ENCODE data around the gene GPATCH4.
"Not testable (repeated sequence)": the region's sequence is repeated elsewhere in the genome, so short reads cannot be mapped to it uniquely, and the experiment has no call there.

Gene GPATCH4

DNA sequence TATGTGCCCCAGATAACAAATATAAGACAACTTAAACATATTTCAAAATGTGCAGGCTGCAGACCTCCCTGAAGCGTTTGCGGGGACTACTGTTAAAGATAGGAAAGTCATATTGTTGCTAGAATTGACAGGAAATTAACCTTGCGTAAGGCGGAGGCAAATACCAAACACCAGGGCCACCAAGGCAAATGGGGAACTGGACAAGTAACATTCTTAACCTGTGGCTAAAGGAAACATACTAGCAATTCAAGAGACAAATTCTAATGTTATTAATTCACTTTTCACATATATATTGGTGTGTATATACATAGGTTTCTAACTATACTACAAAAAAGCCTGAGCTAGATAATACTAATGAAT lies 24.8 kb upstream of the GPATCH4 start:
- DNase-seq: no peak

DNA sequence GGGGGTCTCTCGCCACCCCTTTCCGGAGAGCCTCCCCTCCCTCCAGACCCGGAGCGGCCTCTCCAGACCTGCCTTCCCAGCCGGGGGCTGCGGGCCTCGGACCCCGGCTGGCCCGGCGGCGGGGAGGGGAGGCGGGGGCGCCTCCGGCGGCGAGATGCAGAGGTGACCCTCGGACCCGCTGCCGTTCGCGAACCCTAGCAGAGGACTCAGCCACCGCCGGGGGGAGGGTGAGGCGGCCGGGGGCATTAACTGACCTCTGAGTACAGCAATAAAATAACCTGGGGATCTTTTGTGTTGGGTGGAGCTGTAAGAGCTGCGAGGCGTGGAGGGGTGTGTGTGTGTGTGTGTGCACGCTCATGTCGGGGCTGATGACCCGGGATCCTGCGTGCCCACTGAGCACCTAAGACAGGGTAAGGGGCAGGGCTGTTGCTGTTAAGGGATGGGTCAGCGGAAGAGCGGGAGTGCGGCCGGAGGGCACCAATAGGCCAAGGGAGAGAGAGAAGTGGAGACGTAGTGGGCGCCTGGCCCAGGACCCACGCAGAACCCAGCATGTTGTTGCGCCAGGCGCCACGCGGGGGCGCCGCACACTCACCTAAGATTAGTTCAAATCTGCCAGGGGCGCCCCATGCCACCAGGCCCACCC lies 24.3 kb upstream of the GPATCH4 start:
- peak; percentile 38 for DNase-seq

DNA sequence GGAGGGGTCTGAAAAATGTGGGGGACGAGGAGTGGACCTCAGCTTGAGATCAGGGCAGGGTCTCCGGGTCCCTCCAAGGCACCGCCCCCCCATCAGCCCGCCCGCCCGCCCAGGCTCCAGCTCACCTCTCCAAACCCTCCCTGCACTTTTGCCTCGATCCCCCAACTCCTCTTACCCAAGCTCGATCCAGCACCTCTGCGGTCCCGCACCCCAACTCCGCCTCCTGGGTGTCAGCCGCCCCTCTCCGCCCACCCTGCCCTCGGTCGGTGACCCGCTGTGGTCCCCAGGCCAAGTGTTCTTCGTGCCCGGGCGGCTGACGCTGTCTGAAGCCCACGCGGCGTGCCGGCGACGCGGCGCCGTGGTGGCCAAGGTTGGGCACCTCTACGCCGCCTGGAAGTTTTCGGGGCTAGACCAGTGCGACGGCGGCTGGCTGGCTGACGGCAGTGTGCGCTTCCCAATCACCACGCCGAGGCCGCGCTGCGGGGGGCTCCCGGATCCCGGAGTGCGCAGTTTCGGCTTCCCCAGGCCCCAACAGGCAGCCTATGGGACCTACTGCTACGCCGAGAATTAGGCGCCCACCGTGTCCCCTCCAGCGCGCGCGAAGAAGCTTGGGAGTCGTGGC lies 23.6 kb upstream of the GPATCH4 start:
- DNase-seq: no peak

DNA sequence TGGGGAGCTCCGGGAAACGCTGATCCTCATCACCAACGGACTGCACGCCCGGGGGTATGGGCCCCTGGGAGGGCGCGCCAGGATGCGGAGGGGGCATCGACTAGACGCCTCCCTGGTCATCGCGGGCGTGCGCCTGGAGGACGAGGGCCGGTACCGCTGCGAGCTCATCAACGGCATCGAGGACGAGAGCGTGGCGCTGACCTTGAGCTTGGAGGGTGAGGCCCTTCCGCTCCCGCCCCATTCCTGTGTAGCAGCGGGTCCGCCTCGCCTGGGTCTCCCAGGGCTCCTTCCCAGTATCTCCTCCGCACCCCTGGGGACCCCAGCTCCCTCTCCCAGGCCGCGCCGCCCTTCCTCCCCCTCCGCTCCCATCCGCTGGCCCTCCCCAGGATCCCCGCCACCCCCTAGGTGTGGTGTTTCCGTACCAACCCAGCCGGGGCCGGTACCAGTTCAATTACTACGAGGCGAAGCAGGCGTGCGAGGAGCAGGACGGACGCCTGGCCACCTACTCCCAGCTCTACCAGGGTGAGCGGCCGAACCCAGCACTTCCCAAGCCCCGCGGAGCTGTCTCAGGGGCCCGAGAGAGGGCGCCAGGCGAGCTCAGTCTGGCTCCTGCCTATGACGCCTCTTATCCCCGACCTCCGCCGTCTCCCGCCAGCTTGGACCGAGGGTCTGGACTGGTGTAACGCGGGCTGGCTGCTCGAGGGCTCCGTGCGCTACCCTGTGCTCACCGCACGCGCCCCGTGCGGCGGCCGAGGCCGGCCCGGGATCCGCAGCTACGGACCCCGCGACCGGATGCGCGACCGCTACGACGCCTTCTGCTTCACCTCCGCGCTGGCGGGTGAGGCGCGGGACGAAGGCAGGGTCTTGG lies 22.9 kb upstream of the GPATCH4 start:
- peak; percentile 38 for DNase-seq

GRCh38 chr1:156622581-156623297 lies 21.5 kb upstream of the GPATCH4 start:
- DNase-seq: no peak

- no peak for DNase-seq
These were observed 18.3 kb upstream of the GPATCH4 start for GRCh38 chr1:156619582-156619955.

DNA sequence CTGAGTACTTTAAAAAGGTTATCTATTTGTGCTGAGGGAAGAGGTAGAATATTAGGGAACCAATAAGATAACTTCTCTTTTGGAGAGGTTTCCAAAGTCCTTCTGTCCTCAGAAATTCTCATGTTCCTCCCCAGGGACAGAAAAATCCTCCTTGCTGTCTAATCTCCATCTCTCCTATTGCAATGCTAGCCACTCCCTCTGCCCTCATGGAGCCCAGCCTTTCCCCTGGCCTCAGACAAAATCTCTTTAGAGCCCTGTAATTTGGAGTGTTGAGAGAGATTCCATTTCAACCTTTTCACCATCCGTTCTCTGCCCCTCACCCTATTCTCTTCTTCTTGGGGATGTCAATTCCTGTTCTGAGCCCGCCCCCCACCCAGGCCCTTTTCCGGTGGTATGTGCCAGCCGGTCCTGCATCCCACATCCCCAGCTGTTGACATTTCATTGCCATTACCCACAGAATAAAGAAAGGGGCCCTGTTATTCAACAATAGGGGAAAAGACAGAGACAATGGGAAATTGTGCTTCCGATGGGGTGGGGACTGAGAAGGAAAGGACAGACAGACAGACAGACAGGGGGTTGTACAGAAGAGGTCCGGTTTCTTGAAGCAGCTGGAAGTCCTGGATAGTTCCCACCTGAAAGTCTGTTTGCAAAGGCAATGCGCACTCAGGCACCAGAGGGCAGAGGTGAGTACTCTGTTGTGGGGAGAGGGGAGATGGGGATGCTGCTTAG lies 17.7 kb upstream of the GPATCH4 start, which contains the start of gene HAPLN2:
Gene HAPLN2 (plus strand): TSS at position 563 of the 729 bp plus-strand sequence. CDS start 4,076 bp downstream, outside the sequence.
- DNase-seq: no peak

GRCh38 chr1:156616463-156616862 lies 15.2 kb upstream of the GPATCH4 start:
- no peak for DNase-seq

- no peak for DNase-seq
These were observed 14.7 kb upstream of the GPATCH4 start for GRCh38 chr1:156615946-156616345.

DNA sequence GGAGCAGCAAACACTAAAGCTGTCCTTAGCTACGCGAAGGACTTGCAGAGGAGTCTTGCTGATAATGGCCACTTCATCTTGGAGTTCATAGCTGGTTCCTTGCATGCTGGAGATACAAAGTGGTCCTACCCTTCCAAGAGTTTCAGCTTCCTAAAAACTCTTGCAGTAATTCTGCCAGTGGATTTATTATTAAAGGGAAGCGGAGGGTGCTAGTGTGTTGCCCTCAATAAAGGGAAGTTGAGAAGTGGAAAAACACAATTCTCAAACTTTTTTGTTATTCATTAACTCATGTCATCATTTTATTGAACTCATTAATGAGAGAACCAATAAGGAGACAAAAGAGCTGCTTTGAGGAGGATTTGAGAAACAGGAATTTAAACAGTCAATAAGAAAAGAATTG lies 11.4 kb upstream of the GPATCH4 start:
- no peak for DNase-seq

DNA sequence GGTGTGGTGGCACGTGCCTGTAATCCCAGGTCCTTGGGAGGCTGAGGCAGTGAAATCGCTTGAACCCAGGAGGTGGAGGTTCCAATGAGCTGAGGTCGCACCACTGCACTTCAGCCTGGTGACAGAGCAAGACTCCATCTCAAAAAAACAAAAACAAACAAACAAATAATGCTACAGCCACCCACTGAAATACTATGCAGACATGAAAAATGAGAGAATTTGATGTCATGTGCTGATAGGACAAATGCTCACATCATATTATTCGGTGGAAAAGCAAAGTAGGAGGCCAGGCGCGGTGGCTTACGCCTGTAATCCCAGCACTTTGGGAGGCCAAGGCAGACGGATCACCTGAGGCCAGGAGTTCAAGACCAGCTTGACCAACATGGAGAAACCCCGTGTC lies 8.8 kb upstream of the GPATCH4 start:
- not testable (repeated sequence) for DNase-seq

- DNase-seq: peak; percentile 57
These were observed 7.7 kb upstream of the GPATCH4 start for GRCh38 chr1:156608981-156609380.

DNA sequence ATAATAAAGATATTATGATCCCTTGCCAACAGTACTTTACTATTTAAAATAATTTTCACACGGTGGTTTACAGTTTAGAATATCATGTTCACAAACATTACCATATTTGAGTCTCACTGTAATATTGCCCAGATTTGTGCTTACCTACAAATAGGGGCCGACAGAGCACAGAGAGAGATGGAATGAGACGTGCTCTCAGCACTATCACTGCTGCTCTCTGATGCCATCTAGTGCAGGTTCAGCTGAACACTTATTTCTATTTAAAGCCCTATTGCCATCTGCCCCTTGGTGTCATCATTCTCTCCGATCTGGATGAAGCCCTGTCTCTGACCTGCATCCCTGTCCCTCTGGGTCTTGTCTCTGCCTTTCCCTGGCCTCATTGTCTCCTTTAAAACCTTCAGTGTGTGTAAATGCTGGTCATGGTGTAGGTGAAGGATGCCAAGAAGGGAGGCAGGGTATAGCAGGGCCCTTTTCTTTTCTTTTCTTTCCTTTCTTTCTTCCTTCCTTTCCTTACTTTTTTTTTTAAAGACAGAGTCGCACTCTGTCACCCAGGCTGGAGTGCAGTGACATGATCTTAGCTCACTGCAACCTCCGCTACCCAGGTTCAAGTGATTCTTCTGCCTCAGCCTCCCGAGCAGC lies 6.9 kb upstream of the GPATCH4 start:
- peak; percentile 58 for DNase-seq

- not testable (repeated sequence) for DNase-seq
These were observed 6.1 kb upstream of the GPATCH4 start for GRCh38 chr1:156607344-156607743.

DNA sequence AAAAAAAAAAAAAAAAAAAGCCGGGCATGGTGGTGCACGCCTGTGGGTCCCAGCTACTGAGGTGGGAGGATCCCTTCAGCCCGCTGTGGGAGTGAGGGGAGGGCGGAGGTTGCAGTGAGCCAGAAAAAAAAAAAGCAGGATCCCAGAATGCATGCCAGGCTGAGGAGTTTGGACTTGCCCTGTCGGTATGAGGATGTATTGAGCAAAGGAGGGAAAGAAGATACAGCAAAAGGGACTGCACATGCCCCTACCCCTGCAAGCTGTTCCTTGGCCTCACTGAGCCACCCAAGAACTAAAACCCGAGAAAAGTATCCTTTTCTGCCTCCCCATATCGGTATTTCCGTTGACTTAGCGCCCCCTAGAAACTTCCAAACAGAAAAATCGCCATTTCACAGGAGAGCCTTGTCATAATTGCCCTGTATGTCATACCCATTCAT lies 1.3 kb upstream of the GPATCH4 start:
- DNase-seq: no peak

DNA sequence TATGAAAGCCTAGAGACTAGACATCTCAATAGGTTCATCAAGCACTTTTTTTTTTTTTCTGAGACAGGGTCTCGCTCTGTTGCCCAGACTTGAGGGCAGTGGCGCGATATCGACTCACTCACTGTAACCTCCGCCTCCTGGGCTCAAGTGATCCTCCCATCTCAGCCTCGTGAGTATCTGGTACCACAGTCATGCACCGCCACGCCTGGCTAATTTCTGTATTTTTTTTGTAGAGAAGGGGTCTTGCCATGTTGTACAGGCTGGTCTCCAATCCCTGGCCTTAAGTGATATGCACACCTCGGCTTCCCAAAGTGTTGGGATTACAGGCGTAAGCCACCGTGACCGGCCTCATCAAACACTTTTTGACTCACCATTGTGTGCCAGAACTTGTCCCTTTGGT lies 613 bp upstream of the GPATCH4 start:
- DNase-seq: no peak

- no peak for DNase-seq
These were observed 552 bp downstream of the GPATCH4 start for GRCh38 chr1:156600733-156601121.

DNA sequence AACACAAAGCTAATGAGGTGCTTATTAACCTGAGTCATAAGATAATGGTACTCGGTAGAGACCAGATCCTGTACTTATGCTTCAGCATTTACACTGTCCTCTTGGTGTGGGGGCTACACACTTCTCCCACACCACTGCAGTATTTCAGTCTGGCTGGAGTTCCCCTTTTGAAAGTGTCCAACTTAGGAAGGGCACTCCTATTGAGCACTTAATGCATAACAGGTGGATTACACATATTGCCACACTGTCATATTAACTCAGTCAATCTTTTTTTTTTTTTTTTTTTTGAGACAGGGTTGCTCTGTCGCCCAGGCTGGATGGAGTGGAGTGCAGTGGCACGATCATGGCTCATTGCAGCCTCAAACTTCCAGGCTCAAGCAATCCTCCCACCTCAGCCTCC lies 1.5 kb downstream of the GPATCH4 start:
- no peak for DNase-seq

DNA sequence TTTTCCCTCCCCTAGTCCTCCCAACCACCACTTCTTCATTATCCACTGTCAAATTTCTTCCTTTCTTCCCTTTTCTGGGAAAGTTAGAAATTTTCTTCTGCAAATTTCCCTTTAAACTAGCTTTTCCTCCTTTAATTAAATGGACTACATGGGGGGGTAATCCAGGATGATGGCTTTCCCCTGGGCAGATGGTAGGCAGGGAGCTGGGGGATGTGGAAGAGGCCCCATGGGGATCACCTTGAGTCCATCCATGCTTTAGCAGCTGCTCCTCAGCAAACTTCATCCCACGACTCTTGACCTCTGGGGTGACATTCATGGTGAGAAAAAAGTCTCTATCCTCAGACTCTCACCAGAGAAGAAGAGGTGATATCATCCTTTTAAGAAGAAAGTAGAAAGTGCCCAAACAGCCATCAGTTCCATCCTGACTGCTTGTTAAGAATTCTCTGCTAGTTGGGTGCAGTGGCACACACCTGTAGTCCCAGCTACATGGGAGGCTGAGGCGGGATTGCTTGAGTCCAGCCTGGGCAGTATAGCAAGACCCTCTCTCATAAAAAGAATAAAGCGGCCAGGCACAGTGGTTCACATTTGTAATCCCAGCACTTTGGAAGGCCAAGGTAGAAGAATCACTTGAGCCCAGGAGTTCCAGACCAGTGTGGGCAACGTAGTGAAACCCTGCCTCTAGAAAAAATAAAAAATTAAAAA lies 2.4 kb downstream of the GPATCH4 start:
- DNase-seq: no peak

DNA sequence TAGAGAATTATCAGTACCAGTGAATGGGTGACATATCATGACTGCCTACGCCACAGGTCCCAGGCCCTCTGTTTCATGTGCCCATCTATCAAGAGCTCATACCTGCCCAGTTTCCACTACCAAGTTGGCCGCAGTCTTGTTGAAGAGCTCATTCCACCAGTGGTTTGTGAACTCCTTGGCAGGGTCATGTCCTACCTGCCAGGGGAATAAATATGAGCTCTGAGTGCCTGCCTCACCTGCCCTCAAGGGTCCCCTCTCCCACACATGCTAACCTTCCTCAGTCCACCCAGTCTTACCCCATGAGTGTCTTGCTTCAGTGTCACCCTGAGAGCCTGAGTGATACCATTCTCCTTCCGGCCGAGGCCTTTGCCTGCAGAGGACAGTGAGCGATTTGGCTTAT lies 3.2 kb downstream of the GPATCH4 start:
- no peak for DNase-seq

GRCh38 chr1:156596426-156596825 lies 4.9 kb downstream of the GPATCH4 start:
- no peak for DNase-seq

Measured in stimulated activated CD4-positive, alpha-beta T cell treated with anti-CD3 and anti-CD28 coated beads, Interleukin-1b, Interleukin-23, amount 100 ng/mL, for 48 hours (primary cell).